Left ventricle myocardium inferior (tissue), 1 donor: ENCODE results near the gene LRRC25. TPM values are rescaled to one million over a fixed set of nuclear protein-coding genes. Genes with fewer than 3 reads are reported as not detected.

Source experiments
- DNase-seq: peaks from one replicate; pipeline ENCODE4 v3.0.0-alpha.2; 2020
- H3K27ac ChIP-seq: fragments of 200-600 bp; replicated peaks from 2 replicates; pipeline ENCODE4 v1.8.0; 2021
- H3K27me3 ChIP-seq: fragments of 200-600 bp; 2 replicates; pipeline ENCODE4 v1.8.0; 2021; ENCODE audit warnings: low read depth
- H3K36me3 ChIP-seq: fragments of 200-600 bp; 2 replicates; pipeline ENCODE4 v1.8.0; 2021
- H3K4me1 ChIP-seq: fragments of 200-600 bp; 2 replicates; pipeline ENCODE4 v1.8.0; 2021
- H3K4me3 ChIP-seq: fragments of 200-600 bp; 2 replicates; pipeline ENCODE4 v1.8.0; 2021; ENCODE audit warnings: mild to moderate bottlenecking, moderate library complexity
- H3K9me3 ChIP-seq: fragments of 200-600 bp; replicated peaks from 2 replicates; pipeline ENCODE4 v1.8.0; 2021
- intact Hi-C: fragments of 100-400 bp; cut with micrococcal nuclease; formaldehyde crosslinking; loops from one replicate; pipeline ENCODE4 v1.11.0; 2022
- total RNA-seq: library from RNA; stranded (reverse); fragmentation: NEBNext Ultra II Directional; extraction: Animal tissue kit (Norgen Biotek cat#: 25700); gene quantifications from one replicate; pipeline ENCODE4 v1.2.1, GENCODE V29; 2021
- TF ChIP-seq, protein P1 (sequence below): fragments of 200-600 bp; IDR thresholded peaks from 2 replicates; pipeline ENCODE4 v1.8.0; 2021; ENCODE audit warnings: antibody characterized with exemption, mild to moderate bottlenecking, borderline replicate concordance
- donor health status: DM: no; HTN: yes; CAD: no; lungs with severe emphysema.

Gene LRRC25
- total RNA-seq, 1 donor from 2014 or later: 2.4 TPM

DNA sequence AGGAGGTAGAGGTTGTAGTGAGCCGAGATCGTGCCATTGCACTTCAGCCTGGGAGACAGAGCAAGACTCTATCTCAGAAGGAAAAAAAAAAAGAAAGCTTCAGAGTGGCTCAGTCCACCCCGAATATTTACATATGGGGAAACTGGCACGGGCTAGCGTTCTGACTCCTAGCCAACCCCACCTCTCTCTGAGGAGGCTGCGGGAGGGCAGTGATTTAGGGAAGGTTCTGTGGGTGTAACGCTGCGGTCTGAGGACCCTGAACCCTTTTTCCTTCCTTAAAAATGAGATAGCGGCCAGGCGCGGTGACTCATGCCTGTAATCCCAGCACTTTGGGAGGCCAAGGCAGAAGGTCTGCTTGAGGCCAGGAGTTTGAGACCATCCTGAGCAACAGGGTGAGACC is 5.0 kb downstream of the LRRC25 start:
- H3K9me3 ChIP-seq: peaks cover 4% of the 10 kb centered on the region
- intact Hi-C loops: no loop called here
- peaks cover 30% of the 10 kb centered on the region for H3K4me1 ChIP-seq
- H3K27me3 ChIP-seq: peaks cover 14% of the 10 kb centered on the region
- peak overlapping the region; percentile 15 for H3K4me3 ChIP-seq
- peak overlapping the region; percentile 50 for H3K27ac ChIP-seq
- TF ChIP-seq, protein P1, sequence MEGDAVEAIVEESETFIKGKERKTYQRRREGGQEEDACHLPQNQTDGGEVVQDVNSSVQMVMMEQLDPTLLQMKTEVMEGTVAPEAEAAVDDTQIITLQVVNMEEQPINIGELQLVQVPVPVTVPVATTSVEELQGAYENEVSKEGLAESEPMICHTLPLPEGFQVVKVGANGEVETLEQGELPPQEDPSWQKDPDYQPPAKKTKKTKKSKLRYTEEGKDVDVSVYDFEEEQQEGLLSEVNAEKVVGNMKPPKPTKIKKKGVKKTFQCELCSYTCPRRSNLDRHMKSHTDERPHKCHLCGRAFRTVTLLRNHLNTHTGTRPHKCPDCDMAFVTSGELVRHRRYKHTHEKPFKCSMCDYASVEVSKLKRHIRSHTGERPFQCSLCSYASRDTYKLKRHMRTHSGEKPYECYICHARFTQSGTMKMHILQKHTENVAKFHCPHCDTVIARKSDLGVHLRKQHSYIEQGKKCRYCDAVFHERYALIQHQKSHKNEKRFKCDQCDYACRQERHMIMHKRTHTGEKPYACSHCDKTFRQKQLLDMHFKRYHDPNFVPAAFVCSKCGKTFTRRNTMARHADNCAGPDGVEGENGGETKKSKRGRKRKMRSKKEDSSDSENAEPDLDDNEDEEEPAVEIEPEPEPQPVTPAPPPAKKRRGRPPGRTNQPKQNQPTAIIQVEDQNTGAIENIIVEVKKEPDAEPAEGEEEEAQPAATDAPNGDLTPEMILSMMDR: no peak
- H3K36me3 ChIP-seq: no peaks in the 10 kb centered on the region
- peak; percentile 46 for DNase-seq

DNA sequence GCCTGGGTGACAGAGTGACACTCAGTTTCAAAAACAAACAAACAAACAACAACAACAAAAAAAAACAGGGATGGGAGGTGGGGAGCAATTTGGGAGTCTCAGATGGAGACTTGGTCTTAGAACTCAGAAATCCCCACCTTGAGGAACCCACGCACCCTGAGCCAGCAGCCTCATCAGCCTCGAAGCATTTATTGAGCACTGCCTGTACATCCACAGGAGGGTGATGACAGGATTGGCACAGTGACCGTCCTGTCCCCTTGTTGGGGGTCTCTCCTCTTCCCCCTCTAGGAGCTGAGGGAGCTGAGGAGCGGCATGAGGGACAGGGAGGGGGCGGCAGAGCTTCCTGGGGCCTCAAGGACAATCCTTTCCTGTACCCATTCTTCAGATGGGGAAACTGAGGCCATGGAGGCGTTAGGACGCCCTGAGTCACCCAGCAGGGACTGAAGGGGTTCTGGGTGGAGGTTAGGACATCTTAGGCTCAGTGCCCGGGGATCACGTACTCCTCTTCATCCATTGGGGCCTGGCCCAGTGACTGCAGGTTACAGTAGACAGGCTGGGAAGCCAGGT is 5.8 kb downstream of the LRRC25 start:
- DNase-seq: no peak
- Histone ChIP-seq H3K27me3 (peaks cover 6% of the 10 kb centered on the region), H3K9me3 (peaks cover 4% of the 10 kb centered on the region), H3K4me1 (peaks cover 30% of the 10 kb centered on the region), H3K4me3 (no peak overlapping the region), H3K36me3 (no peaks in the 10 kb centered on the region), H3K27ac (no peak overlapping the region)
- intact Hi-C loops: no loop called here
- TF ChIP-seq, protein P1: no peak

DNA sequence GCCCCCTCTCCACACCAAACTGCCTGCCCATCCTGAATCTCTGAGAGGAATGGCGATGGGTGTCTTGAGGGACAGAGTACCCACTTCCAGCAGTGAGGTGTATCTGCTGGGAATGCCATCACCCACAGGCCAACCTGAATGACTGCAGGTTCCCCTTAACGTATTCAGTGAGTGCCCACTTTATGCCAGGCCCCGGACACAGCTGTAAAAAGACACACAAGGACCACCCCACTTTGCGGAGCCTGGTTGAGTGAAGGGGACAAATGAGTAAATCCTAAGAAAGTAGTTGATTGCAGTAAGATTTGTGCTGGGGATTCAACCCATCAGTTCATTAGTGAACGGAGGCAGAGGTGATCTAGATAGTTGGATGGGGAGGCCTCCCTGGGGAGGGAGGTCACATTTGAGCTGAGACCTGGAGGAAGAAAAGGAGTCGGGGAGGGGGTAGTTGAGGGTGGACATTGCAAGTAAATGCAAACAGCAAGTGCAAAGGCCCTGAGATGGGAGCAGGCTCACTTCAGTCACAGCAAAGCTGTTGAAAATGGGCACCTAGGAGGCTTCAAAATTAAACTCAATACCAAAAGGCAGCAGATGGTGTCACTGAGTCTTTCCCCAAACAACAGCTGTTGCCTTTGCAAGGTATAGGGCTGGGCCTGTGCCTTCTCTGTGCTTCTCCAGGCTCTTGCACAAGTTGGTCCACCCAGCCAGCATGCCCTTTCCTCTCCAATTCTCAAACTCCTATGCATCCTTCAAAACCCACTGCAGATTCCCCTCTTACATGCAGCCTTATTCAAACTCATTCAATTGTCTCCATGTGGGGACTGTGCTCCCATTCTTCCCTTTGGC is 7.1 kb downstream of the LRRC25 start:
- intact Hi-C loops: no loop called here
- Histone ChIP-seq H3K4me1 (peaks cover 34% of the 10 kb centered on the region), H3K9me3 (peaks cover 4% of the 10 kb centered on the region), H3K27ac (no peak overlapping the region), H3K27me3 (peaks cover 2% of the 10 kb centered on the region), H3K36me3 (no peaks in the 10 kb centered on the region), H3K4me3 (no peak overlapping the region)
- no peak for DNase-seq
- TF ChIP-seq, protein P1: no peak

DNA sequence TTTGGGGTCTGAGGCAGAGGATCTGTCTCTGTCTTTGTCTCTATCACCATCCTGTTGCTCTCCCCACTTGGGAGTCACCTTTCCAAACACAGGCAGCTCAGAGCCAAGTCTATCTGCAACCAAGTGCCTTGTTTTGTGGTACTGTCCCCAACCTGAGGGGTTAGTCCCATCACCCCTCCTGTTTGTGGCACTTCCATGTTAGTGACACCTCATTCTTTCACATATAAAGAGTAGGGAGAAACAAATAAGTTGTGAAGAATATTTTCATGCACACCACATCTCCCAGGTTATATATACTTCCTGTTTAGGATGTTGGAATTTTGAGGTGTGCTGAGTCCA is 7.7 kb downstream of the LRRC25 start:
- no peak overlapping the region for H3K4me3 ChIP-seq
- H3K9me3 ChIP-seq: peaks cover 4% of the 10 kb centered on the region
- intact Hi-C loops: no loop called here
- H3K36me3 ChIP-seq: no peaks in the 10 kb centered on the region
- no peak overlapping the region for H3K27ac ChIP-seq
- DNase-seq: no peak
- H3K27me3 ChIP-seq: peaks cover 6% of the 10 kb centered on the region
- H3K4me1 ChIP-seq: peaks cover 34% of the 10 kb centered on the region
- TF ChIP-seq, protein P1: no peak

DNA sequence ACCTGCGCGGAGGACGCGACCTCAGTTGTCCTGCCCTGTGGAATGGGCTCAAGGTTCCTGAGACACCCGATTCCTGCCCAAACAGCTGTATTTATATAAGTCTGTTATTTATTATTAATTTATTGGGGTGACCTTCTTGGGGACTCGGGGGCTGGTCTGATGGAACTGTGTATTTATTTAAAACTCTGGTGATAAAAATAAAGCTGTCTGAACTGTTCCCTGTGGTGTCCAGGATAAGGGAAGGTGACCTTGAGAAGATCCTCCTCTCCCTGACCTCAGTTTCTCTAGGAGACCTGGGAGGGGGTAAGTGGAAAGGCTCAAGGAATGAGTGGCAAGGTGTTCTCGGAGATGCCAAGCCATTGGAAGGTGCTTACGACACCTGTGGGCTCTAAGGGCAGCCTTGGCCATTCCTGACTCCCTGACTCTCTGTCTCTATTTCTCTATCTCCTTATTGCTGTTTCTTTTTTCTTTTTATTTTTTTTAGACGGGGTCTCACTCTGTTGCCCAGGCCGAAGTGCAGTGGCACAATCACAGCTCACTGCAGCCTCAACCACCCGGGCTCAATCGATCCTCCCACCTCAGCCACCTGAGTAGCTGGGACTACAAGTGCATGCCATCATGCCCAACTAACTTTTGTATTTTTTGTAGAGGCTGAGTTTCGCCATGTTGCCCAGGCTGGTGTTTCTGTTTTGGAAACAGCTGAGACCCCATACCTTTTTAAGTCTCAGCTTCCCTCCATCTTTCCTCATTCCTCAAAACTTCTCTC is 8.3 kb downstream of the LRRC25 start:
- no peaks in the 10 kb centered on the region for H3K36me3 ChIP-seq
- peaks cover 4% of the 10 kb centered on the region for H3K9me3 ChIP-seq
- peaks cover 6% of the 10 kb centered on the region for H3K27me3 ChIP-seq
- H3K4me3 ChIP-seq: peak overlapping the region; percentile 58
- intact Hi-C loops: no loop called here
- peaks cover 34% of the 10 kb centered on the region for H3K4me1 ChIP-seq
- peak overlapping the region; percentile 43 for H3K27ac ChIP-seq
- TF ChIP-seq, protein P1: no peak
- DNase-seq: no peak
